ENCODE results near the gene DNAH17. TPM values are rescaled to one million over a fixed set of nuclear protein-coding genes. Genes with fewer than 3 reads are reported as not detected.

DNAH17 gene
- total and polyA plus RNA-seq, 2 of the 13 experiments (the other 11 are each of a cell fraction or from before 2014, with no cell fraction given), result 0.86 to 1.6 TPM

DNA sequence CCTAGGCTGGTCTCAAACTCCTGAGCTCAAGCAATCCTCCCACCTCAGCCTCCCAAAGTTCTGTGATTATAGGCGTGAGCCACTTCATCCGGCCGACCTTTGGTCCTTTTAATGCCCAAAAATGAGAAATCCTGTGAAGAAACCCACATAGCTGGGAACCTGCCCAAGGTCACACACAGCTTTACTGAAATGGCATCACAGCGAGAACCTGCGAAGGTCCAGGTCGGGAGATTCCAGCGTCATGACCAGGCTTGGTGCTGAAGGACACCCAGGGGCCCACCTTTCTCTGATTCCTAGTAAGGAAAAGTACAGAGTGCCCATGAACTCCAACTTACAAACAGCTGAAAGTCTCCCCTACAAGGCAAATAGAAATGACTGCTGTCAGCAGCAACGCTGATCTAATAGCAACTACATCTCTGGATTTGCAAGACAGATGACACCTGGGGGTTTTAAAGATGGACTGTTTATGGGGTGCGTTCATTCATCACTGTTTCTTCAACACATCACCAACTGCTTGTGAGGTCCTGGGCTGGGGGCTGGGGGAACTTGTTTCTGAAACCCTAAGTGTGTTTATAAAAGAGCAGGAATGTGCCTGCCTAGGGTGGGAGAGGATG is 24.5 kb upstream of the DNAH17 start (continued):
- TF ChIP-seq, protein P1, sequence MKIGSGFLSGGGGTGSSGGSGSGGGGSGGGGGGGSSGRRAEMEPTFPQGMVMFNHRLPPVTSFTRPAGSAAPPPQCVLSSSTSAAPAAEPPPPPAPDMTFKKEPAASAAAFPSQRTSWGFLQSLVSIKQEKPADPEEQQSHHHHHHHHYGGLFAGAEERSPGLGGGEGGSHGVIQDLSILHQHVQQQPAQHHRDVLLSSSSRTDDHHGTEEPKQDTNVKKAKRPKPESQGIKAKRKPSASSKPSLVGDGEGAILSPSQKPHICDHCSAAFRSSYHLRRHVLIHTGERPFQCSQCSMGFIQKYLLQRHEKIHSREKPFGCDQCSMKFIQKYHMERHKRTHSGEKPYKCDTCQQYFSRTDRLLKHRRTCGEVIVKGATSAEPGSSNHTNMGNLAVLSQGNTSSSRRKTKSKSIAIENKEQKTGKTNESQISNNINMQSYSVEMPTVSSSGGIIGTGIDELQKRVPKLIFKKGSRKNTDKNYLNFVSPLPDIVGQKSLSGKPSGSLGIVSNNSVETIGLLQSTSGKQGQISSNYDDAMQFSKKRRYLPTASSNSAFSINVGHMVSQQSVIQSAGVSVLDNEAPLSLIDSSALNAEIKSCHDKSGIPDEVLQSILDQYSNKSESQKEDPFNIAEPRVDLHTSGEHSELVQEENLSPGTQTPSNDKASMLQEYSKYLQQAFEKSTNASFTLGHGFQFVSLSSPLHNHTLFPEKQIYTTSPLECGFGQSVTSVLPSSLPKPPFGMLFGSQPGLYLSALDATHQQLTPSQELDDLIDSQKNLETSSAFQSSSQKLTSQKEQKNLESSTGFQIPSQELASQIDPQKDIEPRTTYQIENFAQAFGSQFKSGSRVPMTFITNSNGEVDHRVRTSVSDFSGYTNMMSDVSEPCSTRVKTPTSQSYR (CRISPR knock-in tag; IDR thresholded peaks at IDR 0.05; ENCODE audit: borderline replicate concordance), result no peak
- TF ChIP-seq NFRKB (IDR thresholded peaks at IDR 0.05) (no peak), GABPB1 (CRISPR knock-in tag; IDR thresholded peaks at IDR 0.05) (peak; percentile 67), ZFP36L1 (CRISPR knock-in tag; IDR thresholded peaks at IDR 0.05) (peak; percentile 85; the same call in 1 of the 2 replicates), AKAP8 (CRISPR knock-in tag; IDR thresholded peaks at IDR 0.05) (peak; percentile 89; the same call in 1 of the 2 replicates), ZNF547 (CRISPR knock-in tag; IDR thresholded peaks at IDR 0.05) (peak; percentile 73), MXI1 (IDR thresholded peaks at IDR 0.05; ENCODE audit: borderline replicate concordance, low read depth, low read length) (peak; percentile 32; the same call in 1 of the 3 replicates), FLYWCH1 (CRISPR knock-in tag; IDR thresholded peaks at IDR 0.05) (no peak), MAX (IDR thresholded peaks at IDR 0.05) (peak; percentile 40; the same call in 1 of the 2 replicates), NFIB (CRISPR knock-in tag; IDR thresholded peaks at IDR 0.05; ENCODE audit: borderline replicate concordance) (no peak), ZNF496 (CRISPR knock-in tag; IDR thresholded peaks at IDR 0.05; ENCODE audit: insufficient replicate concordance) (no peak), ZFY (CRISPR knock-in tag; IDR thresholded peaks at IDR 0.05) (peak; percentile 46; the same call in 1 of the 2 replicates), HOXA3 (CRISPR knock-in tag; IDR thresholded peaks at IDR 0.05) (peak; percentile 94), ZNF790 (CRISPR knock-in tag; IDR thresholded peaks at IDR 0.05; ENCODE audit: borderline replicate concordance) (no peak), NR1H2 (CRISPR knock-in tag; IDR thresholded peaks at IDR 0.05; ENCODE audit: borderline replicate concordance, low read depth) (no peak; the same call in 1 of the 2 replicates), WIZ (CRISPR knock-in tag; IDR thresholded peaks at IDR 0.05) (peak; percentile 65; the same call in 1 of the 2 replicates), REPIN1 (CRISPR knock-in tag; IDR thresholded peaks at IDR 0.05; ENCODE audit: borderline replicate concordance, low read depth) (no peak; the same call in none of the 2 replicates), KLF16 (CRISPR knock-in tag; IDR thresholded peaks at IDR 0.05) (peak in 1 of 2 experiments; percentile 96; a peak in 2 of 4 replicates), ARNTL (CRISPR knock-in tag; IDR thresholded peaks at IDR 0.05) (peak; percentile 73; the same call in 1 of the 2 replicates), GLI4 (CRISPR knock-in tag; IDR thresholded peaks at IDR 0.05; ENCODE audit: borderline replicate concordance) (peak; percentile 84; the same call in 1 of the 2 replicates), HINFP (CRISPR knock-in tag; IDR thresholded peaks at IDR 0.05; ENCODE audit: low read depth) (0 out of 2 replicates have a peak, but pooled peaks have one; percentile 25), SAP130 (CRISPR knock-in tag; IDR thresholded peaks at IDR 0.05; ENCODE audit: low read depth) (peak; percentile 91), ZNF883 (CRISPR knock-in tag; IDR thresholded peaks at IDR 0.05; ENCODE audit: not compliant biosample characterization) (peak; percentile 73), ZNF891 (CRISPR knock-in tag; IDR thresholded peaks at IDR 0.05) (peak; percentile 75; the same call in 1 of the 2 replicates)
- TF ChIP-seq, protein P2, sequence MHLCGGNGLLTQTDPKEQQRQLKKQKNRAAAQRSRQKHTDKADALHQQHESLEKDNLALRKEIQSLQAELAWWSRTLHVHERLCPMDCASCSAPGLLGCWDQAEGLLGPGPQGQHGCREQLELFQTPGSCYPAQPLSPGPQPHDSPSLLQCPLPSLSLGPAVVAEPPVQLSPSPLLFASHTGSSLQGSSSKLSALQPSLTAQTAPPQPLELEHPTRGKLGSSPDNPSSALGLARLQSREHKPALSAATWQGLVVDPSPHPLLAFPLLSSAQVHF (CRISPR knock-in tag; IDR thresholded peaks at IDR 0.05), result no peak

All from HepG2 (cell line).